HUDEP-2 (cell line): ENCODE measurements around the gene NLRC3.

Source experiments
- DNase-seq, 76 experiments: peaks; one replicate each; lab custom pipeline; 2025; ENCODE audit not compliant: unreplicated experiment in 76 of 76; lab: John Stamatoyannopoulos, UW

NLRC3 gene

DNA sequence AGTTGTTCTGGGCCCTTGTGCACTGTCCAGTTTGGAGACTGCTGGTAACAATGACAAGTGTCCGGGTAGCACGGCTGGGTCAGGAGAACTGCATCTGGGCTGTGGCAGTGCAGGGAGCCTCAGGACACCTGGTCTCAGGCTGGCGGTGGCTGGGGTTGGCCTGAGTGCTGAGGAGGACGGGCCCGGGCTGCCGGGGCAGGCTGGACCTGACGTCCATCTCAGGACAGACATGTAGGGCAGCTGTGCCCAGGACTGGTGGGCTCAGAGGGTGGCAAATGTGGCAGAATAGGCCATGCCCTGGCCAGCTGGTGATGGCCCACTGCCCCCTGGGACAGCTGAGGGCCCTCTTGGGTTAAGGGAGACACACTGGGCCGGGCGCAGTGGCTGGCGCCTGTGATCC lies 4.2 kb upstream of the NLRC3 start:
- no peak for DNase-seq

DNA sequence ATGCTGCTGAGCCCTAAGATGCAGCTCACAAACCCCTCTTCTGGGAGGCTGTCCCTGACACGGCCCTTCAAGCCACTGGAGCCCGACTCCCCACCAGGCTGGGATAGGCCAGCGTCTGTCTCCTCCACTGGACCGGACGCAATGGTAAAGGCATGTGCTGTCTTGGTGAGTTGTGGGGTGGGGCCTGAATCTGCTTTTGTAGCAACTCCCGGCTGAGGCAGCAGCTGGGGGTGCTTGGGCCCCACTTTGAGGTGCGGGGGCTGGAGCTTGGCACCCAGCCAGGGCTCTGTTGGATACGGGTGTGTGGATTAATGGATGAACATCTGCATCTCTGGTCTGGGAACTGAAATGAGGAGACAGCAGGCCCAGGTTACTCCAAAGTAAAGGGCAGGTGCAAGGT lies 3.5 kb upstream of the NLRC3 start:
- no peak for DNase-seq

GRCh38 chr16:3580251-3580651 lies 3.0 kb upstream of the NLRC3 start:
- no peak for DNase-seq

GRCh38 chr16:3579776-3580175 lies 2.6 kb upstream of the NLRC3 start:
- DNase-seq, result no peak

- DNase-seq, result no peak
Measured at GRCh38 chr16:3578610-3579551, 1.7 kb upstream of the NLRC3 start.

DNA sequence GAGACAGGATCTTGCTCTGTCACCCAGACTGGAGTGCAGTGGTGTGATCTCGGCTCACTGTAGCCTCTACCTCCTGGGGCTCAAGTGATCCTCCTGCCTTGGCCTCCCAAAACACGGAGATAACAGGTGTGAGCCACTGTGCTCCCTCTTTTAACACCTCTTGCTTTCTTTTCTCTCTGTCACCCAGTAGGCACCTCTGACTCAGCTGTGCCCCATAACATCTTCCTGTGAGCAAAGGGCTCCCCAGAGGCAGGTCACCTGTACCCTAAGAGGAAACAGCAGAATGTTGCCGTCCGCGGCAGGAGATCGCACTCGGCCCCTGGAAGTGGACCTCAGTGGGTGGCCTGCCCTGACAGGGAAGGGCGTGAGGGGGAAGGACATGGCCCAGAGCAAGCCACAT lies 918 bp upstream of the NLRC3 start:
- no peak for DNase-seq

GRCh38 chr16:3576211-3576610 lies 992 bp downstream of the NLRC3 start:
- no peak for DNase-seq

GRCh38 chr16:3575491-3575890 lies 1.7 kb downstream of the NLRC3 start:
- no peak for DNase-seq

GRCh38 chr16:3574195-3574594 lies 3.0 kb downstream of the NLRC3 start:
- no peak for DNase-seq

- no peak for DNase-seq
Measured at GRCh38 chr16:3573146-3573815, 3.9 kb downstream of the NLRC3 start.

- no peak for DNase-seq
Measured at GRCh38 chr16:3570420-3571062, 6.7 kb downstream of the NLRC3 start.

DNA sequence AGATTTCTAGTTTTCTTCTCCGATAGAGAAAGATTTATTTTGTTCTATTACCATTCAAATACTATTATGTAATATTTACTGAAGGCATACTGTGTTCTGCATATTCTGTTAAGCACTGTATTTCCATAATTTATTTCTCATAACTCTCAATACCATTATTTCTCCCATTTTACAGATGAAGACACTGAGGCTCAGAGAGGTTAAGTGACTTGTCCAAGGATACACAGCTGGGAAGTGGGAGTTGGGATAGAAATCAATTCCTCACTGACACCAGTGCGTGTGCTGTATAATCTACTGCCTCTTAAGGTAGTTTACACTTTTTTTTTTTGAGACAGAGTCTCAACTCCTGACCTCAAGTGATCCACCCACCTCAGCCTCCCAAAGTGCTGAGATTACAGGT lies 7.4 kb downstream of the NLRC3 start:
- no peak for DNase-seq

DNA sequence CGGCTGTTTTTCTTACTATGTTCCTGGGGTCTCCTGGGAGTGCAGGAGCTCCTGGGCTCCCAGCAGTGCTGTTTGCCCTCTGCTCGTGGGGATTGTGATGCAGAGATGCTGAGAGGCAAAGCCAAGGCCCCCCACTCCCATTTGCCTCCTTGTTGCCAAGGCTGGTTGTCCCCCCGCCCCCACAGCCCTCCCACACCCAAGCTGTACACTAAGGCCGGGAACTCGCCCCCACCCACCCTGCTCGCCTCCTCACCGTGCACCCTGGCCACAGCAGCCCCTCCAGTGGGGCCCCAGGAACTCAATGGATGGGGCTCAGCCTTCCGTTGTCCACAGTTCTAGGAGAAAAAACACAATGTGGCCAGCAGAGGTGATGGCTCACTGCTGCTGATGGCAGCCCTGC lies 10.2 kb downstream of the NLRC3 start:
- no peak for DNase-seq

DNA sequence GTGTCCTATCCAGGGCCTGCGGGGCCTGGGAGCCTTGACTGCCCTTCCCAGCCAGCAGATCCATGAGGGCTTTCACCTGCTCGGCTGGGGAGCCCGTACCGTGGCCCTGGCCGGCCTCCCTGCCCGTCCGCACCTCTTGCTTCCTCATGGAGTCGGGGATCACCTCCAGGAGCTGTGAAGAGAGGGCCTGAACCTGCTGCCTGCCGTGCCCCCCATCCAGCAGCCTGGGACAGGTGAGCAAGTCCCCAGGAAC lies 12.4 kb downstream of the NLRC3 start:
- DNase-seq, result no peak

DNA sequence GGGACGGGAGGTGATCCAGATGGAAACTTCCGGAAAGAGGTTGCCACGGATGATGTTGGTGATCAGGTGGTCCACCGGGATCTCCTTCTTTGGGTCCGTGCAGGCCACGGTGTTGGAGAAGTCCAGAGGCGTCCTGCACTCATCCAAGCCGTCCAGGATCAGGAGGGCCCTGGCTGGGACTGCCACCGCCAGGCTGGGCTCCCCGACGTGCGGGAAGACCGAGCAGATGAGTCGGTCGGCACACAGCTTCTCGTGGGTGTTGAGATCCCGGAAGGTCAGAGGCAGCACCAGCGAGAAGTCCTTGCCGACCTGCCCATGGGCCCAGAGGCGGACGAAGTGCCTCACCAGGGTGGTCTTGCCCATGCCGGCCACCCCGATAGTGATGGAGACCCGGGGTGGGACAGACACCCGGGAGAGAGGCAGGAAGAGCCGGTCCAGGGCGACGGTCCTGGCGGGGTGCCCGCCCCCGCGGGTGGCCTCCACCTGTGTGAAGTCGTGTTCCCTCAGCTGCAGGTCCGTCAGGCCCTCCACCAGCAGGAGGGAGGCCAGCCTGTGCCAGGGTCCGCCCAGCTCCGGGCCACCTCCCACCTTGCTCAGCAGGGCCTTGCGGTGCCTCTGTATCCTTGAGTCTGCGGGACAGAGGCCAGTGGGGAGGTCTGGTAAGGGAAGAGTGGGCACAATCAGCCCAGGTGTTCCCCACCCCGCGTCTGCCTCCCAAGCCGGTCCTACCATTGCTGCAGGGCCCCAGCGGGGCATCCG lies 12.9 kb downstream of the NLRC3 start:
- DNase-seq, result no peak

GRCh38 chr16:3562914-3563480 lies 14.2 kb downstream of the NLRC3 start:
- DNase-seq, result no peak

DNA sequence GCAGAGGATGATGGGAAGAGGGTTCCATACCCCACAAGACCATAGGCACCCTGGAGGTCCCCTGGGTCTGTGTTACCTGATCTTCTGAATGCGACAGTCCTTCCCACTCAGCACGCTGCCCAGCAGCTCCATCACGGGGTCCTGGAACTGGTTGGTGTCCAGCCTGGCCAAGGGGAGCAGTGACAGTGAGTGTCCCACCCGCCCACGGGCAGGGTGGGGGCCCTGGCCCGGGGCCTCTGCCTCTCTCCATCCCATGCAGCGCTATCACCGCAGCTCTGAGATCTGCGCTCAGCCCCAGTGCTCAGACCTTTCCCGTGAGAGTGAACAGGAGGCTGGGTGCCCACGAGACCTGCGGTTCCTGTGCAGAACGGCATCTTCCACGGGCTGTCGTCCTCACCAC lies 15.6 kb downstream of the NLRC3 start:
- DNase-seq, result no peak

DNA sequence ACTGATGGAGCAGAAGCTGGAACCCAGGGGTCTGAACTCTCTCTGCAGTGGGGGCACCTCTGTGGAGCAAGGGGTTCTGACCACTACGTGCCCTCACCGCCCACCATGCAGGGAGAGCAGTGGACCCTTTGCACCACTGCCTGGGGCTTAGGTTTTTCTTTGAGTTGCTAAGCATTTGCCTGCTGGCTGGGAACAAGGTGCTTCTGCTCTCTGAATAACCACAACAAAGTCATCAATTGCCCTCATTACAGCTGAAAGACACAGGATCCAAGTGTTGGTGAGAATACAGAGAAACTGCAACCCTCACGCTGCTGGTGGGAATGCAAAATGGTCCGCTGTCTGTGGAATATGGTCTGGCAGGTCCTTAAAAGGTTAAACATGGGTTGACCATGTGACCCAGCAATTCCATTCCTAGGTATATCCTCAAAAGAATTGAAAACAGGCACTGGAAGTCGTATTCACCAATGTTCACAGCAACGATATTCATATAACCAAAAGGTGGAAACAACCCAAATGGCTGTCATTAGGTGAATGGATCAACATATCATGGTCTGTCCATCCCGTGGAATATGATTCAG lies 22.8 kb downstream of the NLRC3 start:
- DNase-seq, result no peak

GRCh38 chr16:3553138-3553923 lies 23.9 kb downstream of the NLRC3 start:
- DNase-seq, result no peak
